ENCODE results near the gene FGF6. TPM values are rescaled to one million over a fixed set of nuclear protein-coding genes. Genes with fewer than 3 reads are reported as not detected.

The FGF6 gene
- total RNA-seq, 2 experiments from 2014 or later, result not detected

DNA sequence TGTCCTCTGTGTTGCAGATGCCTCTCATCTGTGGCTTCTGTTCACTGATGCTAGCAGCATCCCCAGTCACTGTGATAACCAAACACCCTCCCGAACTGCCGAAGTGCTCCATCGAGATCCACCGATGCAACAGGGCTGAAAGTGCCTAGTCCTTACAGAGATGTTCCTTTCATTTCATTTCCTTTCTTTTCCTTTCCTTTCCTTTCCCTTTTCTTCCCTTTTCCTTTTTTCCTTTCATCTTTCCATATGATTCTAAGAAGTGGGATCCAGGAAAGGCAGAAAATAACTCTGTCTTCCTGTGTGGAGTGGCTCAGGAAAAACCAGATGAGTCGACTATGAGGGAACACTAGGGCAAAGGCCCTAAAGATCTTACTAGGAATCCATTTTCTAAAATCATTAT, 26.7 kb downstream of the FGF6 start:
- intact Hi-C loops (cut with DNase I, micrococcal nuclease), result no loop called here
- Mint-ChIP-seq H3K27ac (no peak overlapping the region), H3K4me3 (no peak overlapping the region), H3K27me3 (peaks cover 26% of the 10 kb centered on the region), H3K4me1 (ENCODE audit: low read depth) (peaks cover 10% of the 10 kb centered on the region), H3K9me3 (no peaks in the 10 kb centered on the region), H3K36me3 (ENCODE audit: low read depth) (no peaks in the 10 kb centered on the region)
- no peaks in the 10 kb centered on the region for H3K36me3 ChIP-seq (ENCODE audit: insufficient read depth, low read length)
- no peaks in the 10 kb centered on the region for H3K9me3 ChIP-seq (ENCODE audit: control insufficient read depth in 1 of 2, insufficient read depth in 1 of 2, low read length in 2 of 2)
- peaks cover 5% of the 10 kb centered on the region for H3K4me1 ChIP-seq (ENCODE audit: insufficient read depth, low read length)
- H3K27ac ChIP-seq (ENCODE audit: low read depth in 1 of 2, low read length in 2 of 2), result no peak overlapping the region
- TF ChIP-seq, protein P1, sequence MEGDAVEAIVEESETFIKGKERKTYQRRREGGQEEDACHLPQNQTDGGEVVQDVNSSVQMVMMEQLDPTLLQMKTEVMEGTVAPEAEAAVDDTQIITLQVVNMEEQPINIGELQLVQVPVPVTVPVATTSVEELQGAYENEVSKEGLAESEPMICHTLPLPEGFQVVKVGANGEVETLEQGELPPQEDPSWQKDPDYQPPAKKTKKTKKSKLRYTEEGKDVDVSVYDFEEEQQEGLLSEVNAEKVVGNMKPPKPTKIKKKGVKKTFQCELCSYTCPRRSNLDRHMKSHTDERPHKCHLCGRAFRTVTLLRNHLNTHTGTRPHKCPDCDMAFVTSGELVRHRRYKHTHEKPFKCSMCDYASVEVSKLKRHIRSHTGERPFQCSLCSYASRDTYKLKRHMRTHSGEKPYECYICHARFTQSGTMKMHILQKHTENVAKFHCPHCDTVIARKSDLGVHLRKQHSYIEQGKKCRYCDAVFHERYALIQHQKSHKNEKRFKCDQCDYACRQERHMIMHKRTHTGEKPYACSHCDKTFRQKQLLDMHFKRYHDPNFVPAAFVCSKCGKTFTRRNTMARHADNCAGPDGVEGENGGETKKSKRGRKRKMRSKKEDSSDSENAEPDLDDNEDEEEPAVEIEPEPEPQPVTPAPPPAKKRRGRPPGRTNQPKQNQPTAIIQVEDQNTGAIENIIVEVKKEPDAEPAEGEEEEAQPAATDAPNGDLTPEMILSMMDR (IDR thresholded peaks at IDR 0.05), result no peak
- DNase-seq, result no peak
- ATAC-seq (ENCODE audit: poor library complexity), result no peak
- ChIA-PET CTCF (no interaction called here), POLR2A (no interaction called here)
- H3K4me3 ChIP-seq (ENCODE audit: low read length), result no peak overlapping the region
- H3K27me3 ChIP-seq (ENCODE audit: control insufficient read depth in 1 of 2, insufficient read depth in 2 of 2, low read length in 2 of 2), result peaks cover 3 to 10% of the 10 kb centered on the region in 2 experiments

- TF ChIP-seq, protein P1 (IDR thresholded peaks at IDR 0.05), result no peak
- CTCF ChIA-PET, result no interaction called here
Measured at GRCh38 chr12:4417936-4418335, 27.7 kb downstream of the FGF6 start.

DNA sequence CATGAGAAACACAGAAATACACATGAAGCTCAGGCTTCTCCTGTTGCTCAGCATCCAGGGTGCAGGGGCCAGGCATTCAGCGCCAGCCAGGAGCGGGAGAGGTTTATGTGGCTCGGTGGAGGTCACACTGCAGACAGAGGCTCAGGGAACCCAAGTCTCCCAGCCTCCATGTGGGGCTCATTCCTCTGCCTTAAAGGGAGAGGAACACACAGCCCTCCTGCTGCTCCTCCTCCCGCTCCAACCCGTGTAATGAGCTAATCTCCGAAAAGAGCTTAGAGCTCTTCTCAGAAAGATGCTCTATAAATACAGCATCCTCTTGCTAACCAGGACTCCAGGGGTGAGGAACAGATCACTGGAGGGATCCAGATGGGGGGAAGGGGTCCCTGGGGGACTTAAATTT, 28.2 kb downstream of the FGF6 start:
- TF ChIP-seq, protein P1 (IDR thresholded peaks at IDR 0.05), result no peak
- H3K27ac Mint-ChIP-seq, result no peak overlapping the region

More at GRCh38 chr12:4417936-4418335, 27.7 kb downstream of the FGF6 start:
- Mint-ChIP-seq H3K4me1 (ENCODE audit: low read depth) (peaks cover 10% of the 10 kb centered on the region), H3K27ac (no peak overlapping the region), H3K9me3 (no peaks in the 10 kb centered on the region), H3K27me3 (peaks cover 26% of the 10 kb centered on the region), H3K4me3 (no peak overlapping the region), H3K36me3 (ENCODE audit: low read depth) (no peaks in the 10 kb centered on the region)
- DNase-seq (no peak), ATAC-seq (ENCODE audit: poor library complexity) (no peak)
- POLR2A ChIA-PET, result no interaction called here
- Histone ChIP-seq H3K27ac (ENCODE audit: low read depth in 1 of 2, low read length in 2 of 2) (no peak overlapping the region), H3K4me3 (ENCODE audit: low read length) (no peak overlapping the region), H3K27me3 (ENCODE audit: control insufficient read depth in 1 of 2, insufficient read depth in 2 of 2, low read length in 2 of 2) (peaks cover 3 to 10% of the 10 kb centered on the region in 2 experiments), H3K9me3 (ENCODE audit: control insufficient read depth in 1 of 2, insufficient read depth in 1 of 2, low read length in 2 of 2) (no peaks in the 10 kb centered on the region), H3K36me3 (ENCODE audit: insufficient read depth, low read length) (no peaks in the 10 kb centered on the region), H3K4me1 (ENCODE audit: insufficient read depth, low read length) (peaks cover 5% of the 10 kb centered on the region)
- intact Hi-C loops (cut with DNase I, micrococcal nuclease), result no loop called here

More for the DNA sequence above, 28.2 kb downstream of the FGF6 start:
- CTCF ChIA-PET, result no interaction called here
- peaks cover 26% of the 10 kb centered on the region for H3K27me3 Mint-ChIP-seq
- ATAC-seq (ENCODE audit: poor library complexity), result no peak
- no peak overlapping the region for H3K4me3 Mint-ChIP-seq
- Histone ChIP-seq H3K4me1 (ENCODE audit: insufficient read depth, low read length) (peaks cover 5% of the 10 kb centered on the region), H3K9me3 (ENCODE audit: control insufficient read depth in 1 of 2, insufficient read depth in 1 of 2, low read length in 2 of 2) (no peaks in the 10 kb centered on the region), H3K27ac (ENCODE audit: low read depth in 1 of 2, low read length in 2 of 2) (no peak overlapping the region), H3K4me3 (ENCODE audit: low read length) (no peak overlapping the region), H3K27me3 (ENCODE audit: control insufficient read depth in 1 of 2, insufficient read depth in 2 of 2, low read length in 2 of 2) (peaks cover 3 to 10% of the 10 kb centered on the region in 2 experiments), H3K36me3 (ENCODE audit: insufficient read depth, low read length) (no peaks in the 10 kb centered on the region)
- H3K36me3 Mint-ChIP-seq (ENCODE audit: low read depth), result no peaks in the 10 kb centered on the region
- peaks cover 10% of the 10 kb centered on the region for H3K4me1 Mint-ChIP-seq (ENCODE audit: low read depth)
- H3K9me3 Mint-ChIP-seq, result no peaks in the 10 kb centered on the region
- no peak for DNase-seq
- POLR2A ChIA-PET, result no interaction called here
- intact Hi-C loops (cut with DNase I, micrococcal nuclease), result no loop called here
